GM23338 (cell line): ENCODE measurements around the gene THOC2. TPM values are rescaled to one million over a fixed set of nuclear protein-coding genes. Genes with fewer than 3 reads are reported as not detected.

Experiments
- ATAC-seq: fragments of 200-7000 bp; cut with Tn5 transposase; 3 replicates; pipeline ENCODE4 v1.9.1; 2020
- DNase-seq: peaks from one replicate; pipeline ENCODE4 v3.0.0-alpha.2; 2015; ENCODE audit warnings: low spot score
- H2AFZ ChIP-seq: fragments of 200-600 bp; sonication (generic); 2 replicates; pipeline ENCODE4 v1.8.0; 2016; ENCODE audit warnings: antibody characterized with exemption, mild to moderate bottlenecking, moderate library complexity
- H3F3A ChIP-seq: fragments of 200-600 bp; sonication (generic); replicated peaks from 2 replicates; pipeline ENCODE4 v1.8.0; 2017; ENCODE audit warnings: antibody characterized with exemption, mixed run types, low read depth
- H3K27ac ChIP-seq: fragments of 200-600 bp; sonication (generic); 2 replicates; pipeline ENCODE4 v1.6.1; 2016; ENCODE audit warnings: low read depth
- H3K27me3 ChIP-seq: fragments of 200-600 bp; sonication (generic); 2 replicates; pipeline ENCODE4 v1.8.0; 2016; ENCODE audit warnings: mild to moderate bottlenecking, mixed run types, moderate library complexity; ENCODE audit not compliant: insufficient read depth
- H3K36me3 ChIP-seq: fragments of 200-600 bp; sonication (generic); 2 replicates; pipeline ENCODE4 v1.8.0; 2016; ENCODE audit warnings: mild to moderate bottlenecking; ENCODE audit not compliant: insufficient read depth
- H3K4me1 ChIP-seq: fragments of 200-600 bp; sonication (generic); 2 replicates; pipeline ENCODE4 v1.8.0; 2016; ENCODE audit warnings: mild to moderate bottlenecking, moderate library complexity; ENCODE audit not compliant: insufficient read depth
- H3K4me2 ChIP-seq: fragments of 200-600 bp; sonication (generic); 2 replicates; pipeline ENCODE4 v1.7.1; 2017; ENCODE audit warnings: mixed run types
- H3K4me3 ChIP-seq: fragments of 200-600 bp; sonication (generic); 2 replicates; pipeline ENCODE4 v1.6.1; 2016; ENCODE audit warnings: mixed run types
- H3K79me2 ChIP-seq: fragments of 200-600 bp; sonication (generic); replicated peaks from 2 replicates; pipeline ENCODE4 v1.8.0; 2017; ENCODE audit warnings: mild to moderate bottlenecking; ENCODE audit not compliant: insufficient read depth
- H3K9me2 ChIP-seq: fragments of 200-600 bp; sonication (generic); 2 replicates; pipeline ENCODE4 v1.8.0; 2017; ENCODE audit not compliant: insufficient read depth
- H4K20me1 ChIP-seq: fragments of 200-600 bp; sonication (generic); replicated peaks from 2 replicates; pipeline ENCODE4 v1.8.0; 2017; ENCODE audit warnings: mild to moderate bottlenecking; ENCODE audit not compliant: insufficient read depth
- H3K27ac Mint-ChIP-seq: 2 replicates; pipeline ENCODE4 v1.8.0; 2020; ENCODE audit warnings: inconsistent platforms, mild to moderate bottlenecking, moderate library complexity, mixed read lengths
- H3K27me3 Mint-ChIP-seq: 3 replicates; pipeline ENCODE4 v1.8.0; 2022; ENCODE audit warnings: low read depth, mild to moderate bottlenecking, moderate library complexity, mixed read lengths, inconsistent platforms; ENCODE audit not compliant: insufficient read depth, poor library complexity
- H3K36me3 Mint-ChIP-seq: 3 replicates; pipeline ENCODE4 v1.8.0; 2021; ENCODE audit warnings: low read depth, mild to moderate bottlenecking, inconsistent platforms, moderate library complexity, mixed read lengths
- H3K4me1 Mint-ChIP-seq: 3 replicates; pipeline ENCODE4 v1.8.0; 2020; ENCODE audit warnings: mild to moderate bottlenecking, inconsistent platforms, mixed read lengths
- H3K4me3 Mint-ChIP-seq: 3 replicates; pipeline ENCODE4 v1.8.0; 2021; ENCODE audit warnings: moderate library complexity, mild to moderate bottlenecking, inconsistent platforms, mixed read lengths
- H3K9me3 Mint-ChIP-seq: 3 replicates; pipeline ENCODE4 v1.8.0; 2020; ENCODE audit warnings: moderate library complexity, mild to moderate bottlenecking, inconsistent platforms, mixed read lengths
- CREB1 ChIP-seq: fragments of 250-450 bp; sonication (Bioruptor Pico); IDR thresholded peaks from 2 replicates; pipeline ENCODE4 v1.5.0; 2020; ENCODE audit warnings: low read depth, mild to moderate bottlenecking, moderate library complexity
- EZH2 ChIP-seq: fragments of 200-600 bp; sonication (generic); IDR thresholded peaks from one replicate; pipeline ENCODE4 v1.8.0; 2017; ENCODE audit warnings: antibody characterized with exemption, mild to moderate bottlenecking, low read depth; ENCODE audit not compliant: unreplicated experiment
- JUNB ChIP-seq: IDR thresholded peaks from one replicate; pipeline ENCODE4 v1.6.1; 2016; ENCODE audit warnings: antibody characterized with exemption; ENCODE audit not compliant: unreplicated experiment
- NANOG ChIP-seq: IDR thresholded peaks from 2 replicates; pipeline ENCODE4 v1.6.1; 2016; ENCODE audit warnings: antibody characterized with exemption, borderline replicate concordance
- POLR2AphosphoS5 ChIP-seq: IDR thresholded peaks from 2 replicates; pipeline ENCODE4 v1.6.1; 2016; ENCODE audit warnings: antibody characterized with exemption, low read depth
- STAT1 ChIP-seq: IDR thresholded peaks from one replicate; pipeline ENCODE4 v1.6.1; 2016; ENCODE audit warnings: antibody characterized with exemption; ENCODE audit not compliant: unreplicated experiment
- ZNF114 ChIP-seq: fragments of 250-450 bp; sonication (Bioruptor Pico); IDR thresholded peaks from 2 replicates; pipeline ENCODE4 v1.5.0; 2020; ENCODE audit warnings: mild to moderate bottlenecking, moderate library complexity
- polyA plus RNA-seq: library from polyadenylated mRNA; unstranded; fragments of >200 nt; fragmentation: Nextera tagmentation; extraction: Ambion mirVana; gene quantifications from 2 replicates; pipeline ENCODE4 v1.2.1, GENCODE V29; 2016
- total RNA-seq: library from RNA; depleted of rRNA; stranded (reverse); fragments of >200 nt; shearing (Covaris generic); gene quantifications from 2 replicates; pipeline ENCODE4 v1.2.3, GENCODE V29; 2014
- TF ChIP-seq, protein P1 (sequence below), 2 experiments: fragments of 200-600 bp in 1 of 2; sonication (generic) in 1 of 2; conservative IDR thresholded peaks; 2 replicates each; pipeline versions ENCODE4 v1.5.1 to v1.6.1; 2016 to 2017; ENCODE audit warnings: antibody characterized with exemption in 2 of 2, low read depth in 2 of 2, mild to moderate bottlenecking in 2 of 2, moderate library complexity in 1 of 2
- TF ChIP-seq, protein P2 (sequence below): fragments of 250-450 bp; sonication (Bioruptor Pico); IDR thresholded peaks from 2 replicates; pipeline ENCODE4 v1.5.0; 2020; ENCODE audit warnings: mild to moderate bottlenecking, moderate library complexity
- TF ChIP-seq, protein P3 (sequence below): IDR thresholded peaks from 2 replicates; pipeline ENCODE4 v1.6.1; 2016; ENCODE audit warnings: antibody characterized with exemption

The THOC2 gene
- total and polyA plus RNA-seq, 2 experiments from 2014 or later: 86.6 to 138 TPM

DNA sequence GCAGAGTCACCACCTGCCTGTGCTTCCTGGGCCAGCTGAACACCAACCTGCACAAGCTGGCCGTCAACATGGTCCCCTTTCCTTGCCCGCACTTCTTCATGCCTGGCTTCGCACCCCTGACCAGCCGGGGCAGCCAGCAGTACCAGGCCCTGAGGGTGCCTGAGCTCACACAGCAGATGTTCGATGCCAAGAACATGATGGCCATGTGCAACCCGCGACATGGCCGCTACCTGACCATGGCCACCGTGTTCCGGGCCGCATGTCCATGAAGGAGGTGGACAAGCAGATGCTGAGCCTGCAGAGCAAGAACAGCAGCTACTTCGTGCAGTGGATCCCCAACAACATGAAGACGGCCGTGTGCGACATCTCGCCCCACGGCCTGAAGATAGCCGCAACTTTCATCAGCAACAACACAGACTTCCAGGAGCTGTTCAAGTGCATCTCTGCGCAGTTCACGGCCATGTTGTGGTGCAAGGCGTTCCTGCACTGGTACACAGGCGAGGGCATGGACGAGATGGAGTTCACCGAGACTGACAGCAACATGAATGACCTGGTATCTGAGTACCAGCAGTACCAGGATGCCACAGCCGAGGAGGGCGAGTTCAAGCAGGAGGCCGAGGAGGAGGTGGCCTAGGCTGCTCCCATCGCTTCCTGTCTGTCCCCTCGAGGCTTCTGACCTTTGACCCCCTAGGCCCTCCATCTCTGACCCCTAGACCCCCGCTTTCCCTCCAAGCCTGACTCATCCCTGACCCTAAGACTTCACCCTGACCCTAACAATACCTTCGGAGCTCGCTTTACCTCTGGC, 170.3 kb downstream of the THOC2 start (continued):
- TF ChIP-seq, protein P1, sequence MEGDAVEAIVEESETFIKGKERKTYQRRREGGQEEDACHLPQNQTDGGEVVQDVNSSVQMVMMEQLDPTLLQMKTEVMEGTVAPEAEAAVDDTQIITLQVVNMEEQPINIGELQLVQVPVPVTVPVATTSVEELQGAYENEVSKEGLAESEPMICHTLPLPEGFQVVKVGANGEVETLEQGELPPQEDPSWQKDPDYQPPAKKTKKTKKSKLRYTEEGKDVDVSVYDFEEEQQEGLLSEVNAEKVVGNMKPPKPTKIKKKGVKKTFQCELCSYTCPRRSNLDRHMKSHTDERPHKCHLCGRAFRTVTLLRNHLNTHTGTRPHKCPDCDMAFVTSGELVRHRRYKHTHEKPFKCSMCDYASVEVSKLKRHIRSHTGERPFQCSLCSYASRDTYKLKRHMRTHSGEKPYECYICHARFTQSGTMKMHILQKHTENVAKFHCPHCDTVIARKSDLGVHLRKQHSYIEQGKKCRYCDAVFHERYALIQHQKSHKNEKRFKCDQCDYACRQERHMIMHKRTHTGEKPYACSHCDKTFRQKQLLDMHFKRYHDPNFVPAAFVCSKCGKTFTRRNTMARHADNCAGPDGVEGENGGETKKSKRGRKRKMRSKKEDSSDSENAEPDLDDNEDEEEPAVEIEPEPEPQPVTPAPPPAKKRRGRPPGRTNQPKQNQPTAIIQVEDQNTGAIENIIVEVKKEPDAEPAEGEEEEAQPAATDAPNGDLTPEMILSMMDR (conservative IDR thresholded peaks at IDR 0.05; ENCODE audit: low read depth in 2 of 2): no peak
- TF ChIP-seq CREB1: no peak
- no peak for TF ChIP-seq NANOG

DNA sequence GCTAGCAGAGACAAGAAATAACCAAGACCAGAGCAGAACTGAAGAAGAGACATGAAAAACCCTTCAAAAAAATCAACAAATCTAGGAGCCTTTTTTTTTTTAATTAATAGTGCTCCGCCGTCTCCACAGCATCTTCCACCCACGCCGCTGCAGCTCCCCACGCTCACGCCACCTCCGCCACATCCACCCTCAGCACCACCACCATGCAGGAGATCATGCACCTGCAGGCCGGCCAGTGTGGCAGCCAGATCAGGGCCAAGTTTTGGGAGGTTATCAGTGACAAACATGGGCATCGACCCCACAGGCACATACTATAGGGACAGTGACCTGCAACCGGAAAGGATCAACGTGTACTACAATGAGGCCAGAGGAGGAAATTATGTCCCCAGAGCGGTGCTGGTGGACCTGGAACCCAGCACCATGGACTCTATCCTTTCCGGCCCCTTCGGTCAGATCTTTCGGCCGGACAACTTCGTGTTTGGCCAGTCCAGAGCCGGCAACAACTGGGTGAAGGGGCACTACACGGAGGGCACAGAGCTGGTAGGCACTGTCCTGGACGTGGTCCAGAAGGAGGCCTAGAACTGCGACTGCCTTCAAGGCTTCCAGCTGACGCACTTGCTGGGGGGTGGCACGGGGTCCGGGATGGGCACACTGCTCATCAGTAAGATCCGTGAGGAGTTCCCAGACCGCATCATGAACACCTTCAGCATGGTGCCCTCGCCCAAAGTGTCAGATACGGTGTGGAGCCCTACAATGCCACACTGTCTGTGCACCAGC, 171.2 kb downstream of the THOC2 start:
- Histone ChIP-seq H3K4me3 (no peak overlapping the region), H3K9me2 (no peaks in the 10 kb centered on the region), H3K4me1 (no peaks in the 10 kb centered on the region), H3K4me2 (no peak overlapping the region), H3K36me3 (no peaks in the 10 kb centered on the region), H3K27me3 (no peaks in the 10 kb centered on the region), H4K20me1 (no peaks in the 10 kb centered on the region), H3K27ac (no peak overlapping the region), H3K79me2 (no peaks in the 10 kb centered on the region), H3F3A (no peaks in the 10 kb centered on the region), H2AFZ (no peak overlapping the region)
- Mint-ChIP-seq H3K4me1 (no peaks in the 10 kb centered on the region), H3K27me3 (no peaks in the 10 kb centered on the region), H3K36me3 (peaks cover 3% of the 10 kb centered on the region; the same call in 2 of the 3 replicates), H3K27ac (no peak overlapping the region), H3K9me3 (no peaks in the 10 kb centered on the region; the same call in 2 of the 3 replicates), H3K4me3 (no peak overlapping the region)
- ATAC-seq (no peak), DNase-seq (no peak)
- TF ChIP-seq JUNB (no peak), EZH2 (no peak), ZNF114 (CRISPR knock-in tag) (no peak), STAT1 (no peak), POLR2AphosphoS5 (no peak), CREB1 (no peak)
- TF ChIP-seq, protein P2, sequence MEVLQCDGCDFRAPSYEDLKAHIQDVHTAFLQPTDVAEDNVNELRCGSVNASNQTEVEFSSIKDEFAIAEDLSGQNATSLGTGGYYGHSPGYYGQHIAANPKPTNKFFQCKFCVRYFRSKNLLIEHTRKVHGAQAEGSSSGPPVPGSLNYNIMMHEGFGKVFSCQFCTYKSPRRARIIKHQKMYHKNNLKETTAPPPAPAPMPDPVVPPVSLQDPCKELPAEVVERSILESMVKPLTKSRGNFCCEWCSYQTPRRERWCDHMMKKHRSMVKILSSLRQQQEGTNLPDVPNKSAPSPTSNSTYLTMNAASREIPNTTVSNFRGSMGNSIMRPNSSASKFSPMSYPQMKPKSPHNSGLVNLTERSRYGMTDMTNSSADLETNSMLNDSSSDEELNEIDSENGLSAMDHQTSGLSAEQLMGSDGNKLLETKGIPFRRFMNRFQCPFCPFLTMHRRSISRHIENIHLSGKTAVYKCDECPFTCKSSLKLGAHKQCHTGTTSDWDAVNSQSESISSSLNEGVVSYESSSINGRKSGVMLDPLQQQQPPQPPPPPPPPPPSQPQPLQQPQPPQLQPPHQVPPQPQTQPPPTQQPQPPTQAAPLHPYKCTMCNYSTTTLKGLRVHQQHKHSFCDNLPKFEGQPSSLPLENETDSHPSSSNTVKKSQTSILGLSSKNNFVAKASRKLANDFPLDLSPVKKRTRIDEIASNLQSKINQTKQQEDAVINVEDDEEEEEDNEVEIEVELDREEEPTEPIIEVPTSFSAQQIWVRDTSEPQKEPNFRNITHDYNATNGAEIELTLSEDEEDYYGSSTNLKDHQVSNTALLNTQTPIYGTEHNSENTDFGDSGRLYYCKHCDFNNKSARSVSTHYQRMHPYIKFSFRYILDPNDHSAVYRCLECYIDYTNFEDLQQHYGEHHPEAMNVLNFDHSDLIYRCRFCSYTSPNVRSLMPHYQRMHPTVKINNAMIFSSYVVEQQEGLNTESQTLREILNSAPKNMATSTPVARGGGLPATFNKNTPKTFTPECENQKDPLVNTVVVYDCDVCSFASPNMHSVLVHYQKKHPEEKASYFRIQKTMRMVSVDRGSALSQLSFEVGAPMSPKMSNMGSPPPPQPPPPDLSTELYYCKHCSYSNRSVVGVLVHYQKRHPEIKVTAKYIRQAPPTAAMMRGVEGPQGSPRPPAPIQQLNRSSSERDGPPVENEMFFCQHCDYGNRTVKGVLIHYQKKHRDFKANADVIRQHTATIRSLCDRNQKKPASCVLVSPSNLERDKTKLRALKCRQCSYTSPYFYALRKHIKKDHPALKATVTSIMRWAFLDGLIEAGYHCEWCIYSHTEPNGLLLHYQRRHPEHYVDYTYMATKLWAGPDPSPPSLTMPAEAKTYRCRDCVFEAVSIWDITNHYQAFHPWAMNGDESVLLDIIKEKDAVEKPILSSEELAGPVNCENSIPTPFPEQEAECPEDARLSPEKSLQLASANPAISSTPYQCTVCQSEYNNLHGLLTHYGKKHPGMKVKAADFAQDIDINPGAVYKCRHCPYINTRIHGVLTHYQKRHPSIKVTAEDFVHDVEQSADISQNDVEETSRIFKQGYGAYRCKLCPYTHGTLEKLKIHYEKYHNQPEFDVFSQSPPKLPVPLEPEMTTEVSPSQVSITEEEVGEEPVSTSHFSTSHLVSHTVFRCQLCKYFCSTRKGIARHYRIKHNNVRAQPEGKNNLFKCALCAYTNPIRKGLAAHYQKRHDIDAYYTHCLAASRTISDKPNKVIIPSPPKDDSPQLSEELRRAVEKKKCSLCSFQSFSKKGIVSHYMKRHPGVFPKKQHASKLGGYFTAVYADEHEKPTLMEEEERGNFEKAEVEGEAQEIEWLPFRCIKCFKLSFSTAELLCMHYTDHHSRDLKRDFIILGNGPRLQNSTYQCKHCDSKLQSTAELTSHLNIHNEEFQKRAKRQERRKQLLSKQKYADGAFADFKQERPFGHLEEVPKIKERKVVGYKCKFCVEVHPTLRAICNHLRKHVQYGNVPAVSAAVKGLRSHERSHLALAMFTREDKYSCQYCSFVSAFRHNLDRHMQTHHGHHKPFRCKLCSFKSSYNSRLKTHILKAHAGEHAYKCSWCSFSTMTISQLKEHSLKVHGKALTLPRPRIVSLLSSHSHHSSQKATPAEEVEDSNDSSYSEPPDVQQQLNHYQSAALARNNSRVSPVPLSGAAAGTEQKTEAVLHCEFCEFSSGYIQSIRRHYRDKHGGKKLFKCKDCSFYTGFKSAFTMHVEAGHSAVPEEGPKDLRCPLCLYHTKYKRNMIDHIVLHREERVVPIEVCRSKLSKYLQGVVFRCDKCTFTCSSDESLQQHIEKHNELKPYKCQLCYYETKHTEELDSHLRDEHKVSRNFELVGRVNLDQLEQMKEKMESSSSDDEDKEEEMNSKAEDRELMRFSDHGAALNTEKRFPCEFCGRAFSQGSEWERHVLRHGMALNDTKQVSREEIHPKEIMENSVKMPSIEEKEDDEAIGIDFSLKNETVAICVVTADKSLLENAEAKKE (CRISPR knock-in tag): no peak
- TF ChIP-seq, protein P3, sequence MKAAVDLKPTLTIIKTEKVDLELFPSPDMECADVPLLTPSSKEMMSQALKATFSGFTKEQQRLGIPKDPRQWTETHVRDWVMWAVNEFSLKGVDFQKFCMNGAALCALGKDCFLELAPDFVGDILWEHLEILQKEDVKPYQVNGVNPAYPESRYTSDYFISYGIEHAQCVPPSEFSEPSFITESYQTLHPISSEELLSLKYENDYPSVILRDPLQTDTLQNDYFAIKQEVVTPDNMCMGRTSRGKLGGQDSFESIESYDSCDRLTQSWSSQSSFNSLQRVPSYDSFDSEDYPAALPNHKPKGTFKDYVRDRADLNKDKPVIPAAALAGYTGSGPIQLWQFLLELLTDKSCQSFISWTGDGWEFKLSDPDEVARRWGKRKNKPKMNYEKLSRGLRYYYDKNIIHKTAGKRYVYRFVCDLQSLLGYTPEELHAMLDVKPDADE: no peak
- TF ChIP-seq, protein P1 (conservative IDR thresholded peaks at IDR 0.05; ENCODE audit: low read depth in 2 of 2): no peak
